Measurements from ENCODE around the gene SMG7.
"Not testable (repeated sequence)": the region's sequence is repeated elsewhere in the genome, so short reads cannot be mapped to it uniquely, and the experiment has no call there.

SMG7 gene

DNA sequence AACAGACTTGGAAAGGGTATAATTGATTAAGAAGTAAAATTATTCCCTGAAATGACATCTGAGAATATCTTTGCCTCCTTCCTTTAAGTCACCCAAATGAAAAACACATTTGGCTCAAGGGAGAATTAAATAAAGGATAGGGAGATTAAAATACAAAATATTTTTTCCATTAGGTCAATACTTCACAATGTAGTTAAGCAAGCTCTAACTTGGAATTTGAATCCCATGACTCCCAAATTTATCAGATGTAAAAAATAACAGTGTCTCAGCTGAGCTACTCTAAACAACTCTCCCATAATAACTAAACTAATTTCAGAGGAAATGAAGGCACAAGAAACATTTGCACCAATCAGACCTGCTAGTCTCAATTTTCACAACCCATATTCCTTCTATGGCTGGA is 47.6 kb upstream of the SMG7 start:
- no peaks in the 10 kb centered on the region for H3K9me3 ChIP-seq (ENCODE audit: control insufficient read depth, insufficient read depth, low read depth, low read length)
- H3K36me3 ChIP-seq (ENCODE audit: control insufficient read depth in 2 of 2, insufficient read depth in 1 of 2, low read length in 2 of 2), result no peaks in the 10 kb centered on the region
- H3K27ac ChIP-seq (ENCODE audit: extremely low read depth, low read depth, low read length), result no peak overlapping the region
- CTCF ChIA-PET, result interaction anchor here (0.7 kb wide), 1 partner anchor 165 kb away, joined by 3 read pairs; no protein-coding TSS in a partner anchor
- H3K4me3 ChIP-seq (ENCODE audit: low read depth, low read length), result no peak overlapping the region
- H3K4me1 ChIP-seq (ENCODE audit: control insufficient read depth, insufficient read depth, low read length), result no peaks in the 10 kb centered on the region
- POLR2A ChIA-PET, result no interaction called here
- TF ChIP-seq PRDM1 (tag by site-specific recombination; IDR thresholded peaks at IDR 0.05) (no peak), AEBP2 (tag by site-specific recombination; IDR thresholded peaks at IDR 0.05; ENCODE audit: borderline replicate concordance) (no peak), GFI1B (tag by site-specific recombination; IDR thresholded peaks at IDR 0.05) (no peak), ZEB2 (tag by site-specific recombination; IDR thresholded peaks at IDR 0.05) (no peak), ZFP37 (tag by site-specific recombination; IDR thresholded peaks at IDR 0.05) (no peak), WT1 (tag by site-specific recombination; IDR thresholded peaks at IDR 0.05) (no peak)

- CTCF ChIA-PET, result not testable (repeated sequence)
These were observed 44.7 kb upstream of the SMG7 start for GRCh38 chr1:183427591-183427990.

GRCh38 chr1:183431840-183432547 is 40.3 kb upstream of the SMG7 start:
- POLR2A ChIA-PET, result no interaction called here
- Histone ChIP-seq H3K4me1 (ENCODE audit: control insufficient read depth, insufficient read depth, low read length) (no peaks in the 10 kb centered on the region), H3K36me3 (ENCODE audit: control insufficient read depth in 2 of 2, insufficient read depth in 1 of 2, low read length in 2 of 2) (no peaks in the 10 kb centered on the region), H3K4me3 (ENCODE audit: low read depth, low read length) (no peak overlapping the region), H3K27ac (ENCODE audit: extremely low read depth, low read depth, low read length) (no peak overlapping the region), H3K9me3 (ENCODE audit: control insufficient read depth, insufficient read depth, low read depth, low read length) (no peaks in the 10 kb centered on the region; the same call in 1 of the 2 replicates)
- TF ChIP-seq ZNF530 (tag by site-specific recombination; IDR thresholded peaks at IDR 0.05; ENCODE audit: low read depth) (no peak), AEBP2 (tag by site-specific recombination; IDR thresholded peaks at IDR 0.05; ENCODE audit: borderline replicate concordance) (no peak), ZNF140 (tag by site-specific recombination; IDR thresholded peaks at IDR 0.05) (no peak), ZSCAN16 (tag by site-specific recombination; IDR thresholded peaks at IDR 0.05) (no peak), KLF1 (tag by site-specific recombination; IDR thresholded peaks at IDR 0.05) (no peak), ZXDB (tag by site-specific recombination; IDR thresholded peaks at IDR 0.05) (no peak), ZNF707 (tag by site-specific recombination; IDR thresholded peaks at IDR 0.05) (no peak), PBX3 (CRISPR knock-in tag; IDR thresholded peaks at IDR 0.05) (no peak), YY2 (tag by site-specific recombination; IDR thresholded peaks at IDR 0.05) (no peak), ZNF555 (tag by site-specific recombination; conservative IDR thresholded peaks at IDR 0.05) (no peak), ZNF610 (tag by site-specific recombination; IDR thresholded peaks at IDR 0.05; ENCODE audit: borderline replicate concordance) (no peak), ZNF24 (tag by site-specific recombination; IDR thresholded peaks at IDR 0.05) (no peak), ZNF16 (tag by site-specific recombination; IDR thresholded peaks at IDR 0.05; ENCODE audit: low read depth) (no peak), ZNF623 (tag by site-specific recombination; IDR thresholded peaks at IDR 0.05) (no peak)
- TF ChIP-seq, protein P1, sequence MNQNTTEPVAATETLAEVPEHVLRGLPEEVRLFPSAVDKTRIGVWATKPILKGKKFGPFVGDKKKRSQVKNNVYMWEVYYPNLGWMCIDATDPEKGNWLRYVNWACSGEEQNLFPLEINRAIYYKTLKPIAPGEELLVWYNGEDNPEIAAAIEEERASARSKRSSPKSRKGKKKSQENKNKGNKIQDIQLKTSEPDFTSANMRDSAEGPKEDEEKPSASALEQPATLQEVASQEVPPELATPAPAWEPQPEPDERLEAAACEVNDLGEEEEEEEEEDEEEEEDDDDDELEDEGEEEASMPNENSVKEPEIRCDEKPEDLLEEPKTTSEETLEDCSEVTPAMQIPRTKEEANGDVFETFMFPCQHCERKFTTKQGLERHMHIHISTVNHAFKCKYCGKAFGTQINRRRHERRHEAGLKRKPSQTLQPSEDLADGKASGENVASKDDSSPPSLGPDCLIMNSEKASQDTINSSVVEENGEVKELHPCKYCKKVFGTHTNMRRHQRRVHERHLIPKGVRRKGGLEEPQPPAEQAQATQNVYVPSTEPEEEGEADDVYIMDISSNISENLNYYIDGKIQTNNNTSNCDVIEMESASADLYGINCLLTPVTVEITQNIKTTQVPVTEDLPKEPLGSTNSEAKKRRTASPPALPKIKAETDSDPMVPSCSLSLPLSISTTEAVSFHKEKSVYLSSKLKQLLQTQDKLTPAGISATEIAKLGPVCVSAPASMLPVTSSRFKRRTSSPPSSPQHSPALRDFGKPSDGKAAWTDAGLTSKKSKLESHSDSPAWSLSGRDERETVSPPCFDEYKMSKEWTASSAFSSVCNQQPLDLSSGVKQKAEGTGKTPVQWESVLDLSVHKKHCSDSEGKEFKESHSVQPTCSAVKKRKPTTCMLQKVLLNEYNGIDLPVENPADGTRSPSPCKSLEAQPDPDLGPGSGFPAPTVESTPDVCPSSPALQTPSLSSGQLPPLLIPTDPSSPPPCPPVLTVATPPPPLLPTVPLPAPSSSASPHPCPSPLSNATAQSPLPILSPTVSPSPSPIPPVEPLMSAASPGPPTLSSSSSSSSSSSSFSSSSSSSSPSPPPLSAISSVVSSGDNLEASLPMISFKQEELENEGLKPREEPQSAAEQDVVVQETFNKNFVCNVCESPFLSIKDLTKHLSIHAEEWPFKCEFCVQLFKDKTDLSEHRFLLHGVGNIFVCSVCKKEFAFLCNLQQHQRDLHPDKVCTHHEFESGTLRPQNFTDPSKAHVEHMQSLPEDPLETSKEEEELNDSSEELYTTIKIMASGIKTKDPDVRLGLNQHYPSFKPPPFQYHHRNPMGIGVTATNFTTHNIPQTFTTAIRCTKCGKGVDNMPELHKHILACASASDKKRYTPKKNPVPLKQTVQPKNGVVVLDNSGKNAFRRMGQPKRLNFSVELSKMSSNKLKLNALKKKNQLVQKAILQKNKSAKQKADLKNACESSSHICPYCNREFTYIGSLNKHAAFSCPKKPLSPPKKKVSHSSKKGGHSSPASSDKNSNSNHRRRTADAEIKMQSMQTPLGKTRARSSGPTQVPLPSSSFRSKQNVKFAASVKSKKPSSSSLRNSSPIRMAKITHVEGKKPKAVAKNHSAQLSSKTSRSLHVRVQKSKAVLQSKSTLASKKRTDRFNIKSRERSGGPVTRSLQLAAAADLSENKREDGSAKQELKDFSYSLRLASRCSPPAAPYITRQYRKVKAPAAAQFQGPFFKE (tag by site-specific recombination; IDR thresholded peaks at IDR 0.05; ENCODE audit: borderline replicate concordance), result no peak
- CTCF ChIA-PET, result no interaction called here

More at GRCh38 chr1:183427591-183427990, 44.7 kb upstream of the SMG7 start:
- H3K4me1 ChIP-seq (ENCODE audit: control insufficient read depth, insufficient read depth, low read length); POLR2A ChIA-PET; H3K27ac ChIP-seq (ENCODE audit: extremely low read depth, low read depth, low read length); H3K4me3 ChIP-seq (ENCODE audit: low read depth, low read length); H3K36me3 ChIP-seq (ENCODE audit: control insufficient read depth in 2 of 2, insufficient read depth in 1 of 2, low read length in 2 of 2); H3K9me3 ChIP-seq (ENCODE audit: control insufficient read depth, insufficient read depth, low read depth, low read length): not testable (repeated sequence)

All from HEK293 (cell line).